ENCODE measurements around the gene PLSCR3. TPM values are rescaled to one million over a fixed set of nuclear protein-coding genes. Genes with fewer than 3 reads are reported as not detected.

The PLSCR3 gene
- total RNA-seq, 6 experiments from 2014 or later, result 5.5 to 8.9 (median 6.4) TPM

GRCh38 chr17:7384489-7385081 lies 9.7 kb downstream of the PLSCR3 start:
- Histone ChIP-seq H3K27me3 (no peaks in the 10 kb centered on the region), H3K9me3 (no peaks in the 10 kb centered on the region), H3K4me3 (peak overlapping the region in 2 of 3 donors; percentile 16 to 42), H3K36me3 (peaks cover 0 to 11% (median 0%) of the 10 kb centered on the region in 4 donors), H3K27ac (no peak overlapping the region), H3K4me1 (peaks cover 0 to 10% (median 0%) of the 10 kb centered on the region in 4 donors)
- no peak for ATAC-seq
- DNase-seq, result no peak
- 90% methylated on average over 6 of the region's 23 CpGs for WGBS (ENCODE audit: insufficient coverage, low coverage, low lambda C conversion rate, missing lambda C conversion rate)
- TF ChIP-seq POLR2A (IDR thresholded peaks at IDR 0.05), result no peak
- TF ChIP-seq, protein P1, sequence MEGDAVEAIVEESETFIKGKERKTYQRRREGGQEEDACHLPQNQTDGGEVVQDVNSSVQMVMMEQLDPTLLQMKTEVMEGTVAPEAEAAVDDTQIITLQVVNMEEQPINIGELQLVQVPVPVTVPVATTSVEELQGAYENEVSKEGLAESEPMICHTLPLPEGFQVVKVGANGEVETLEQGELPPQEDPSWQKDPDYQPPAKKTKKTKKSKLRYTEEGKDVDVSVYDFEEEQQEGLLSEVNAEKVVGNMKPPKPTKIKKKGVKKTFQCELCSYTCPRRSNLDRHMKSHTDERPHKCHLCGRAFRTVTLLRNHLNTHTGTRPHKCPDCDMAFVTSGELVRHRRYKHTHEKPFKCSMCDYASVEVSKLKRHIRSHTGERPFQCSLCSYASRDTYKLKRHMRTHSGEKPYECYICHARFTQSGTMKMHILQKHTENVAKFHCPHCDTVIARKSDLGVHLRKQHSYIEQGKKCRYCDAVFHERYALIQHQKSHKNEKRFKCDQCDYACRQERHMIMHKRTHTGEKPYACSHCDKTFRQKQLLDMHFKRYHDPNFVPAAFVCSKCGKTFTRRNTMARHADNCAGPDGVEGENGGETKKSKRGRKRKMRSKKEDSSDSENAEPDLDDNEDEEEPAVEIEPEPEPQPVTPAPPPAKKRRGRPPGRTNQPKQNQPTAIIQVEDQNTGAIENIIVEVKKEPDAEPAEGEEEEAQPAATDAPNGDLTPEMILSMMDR (IDR thresholded peaks at IDR 0.05), result no peak
- intact Hi-C loops (cut with DNase I), result no loop called here

DNA sequence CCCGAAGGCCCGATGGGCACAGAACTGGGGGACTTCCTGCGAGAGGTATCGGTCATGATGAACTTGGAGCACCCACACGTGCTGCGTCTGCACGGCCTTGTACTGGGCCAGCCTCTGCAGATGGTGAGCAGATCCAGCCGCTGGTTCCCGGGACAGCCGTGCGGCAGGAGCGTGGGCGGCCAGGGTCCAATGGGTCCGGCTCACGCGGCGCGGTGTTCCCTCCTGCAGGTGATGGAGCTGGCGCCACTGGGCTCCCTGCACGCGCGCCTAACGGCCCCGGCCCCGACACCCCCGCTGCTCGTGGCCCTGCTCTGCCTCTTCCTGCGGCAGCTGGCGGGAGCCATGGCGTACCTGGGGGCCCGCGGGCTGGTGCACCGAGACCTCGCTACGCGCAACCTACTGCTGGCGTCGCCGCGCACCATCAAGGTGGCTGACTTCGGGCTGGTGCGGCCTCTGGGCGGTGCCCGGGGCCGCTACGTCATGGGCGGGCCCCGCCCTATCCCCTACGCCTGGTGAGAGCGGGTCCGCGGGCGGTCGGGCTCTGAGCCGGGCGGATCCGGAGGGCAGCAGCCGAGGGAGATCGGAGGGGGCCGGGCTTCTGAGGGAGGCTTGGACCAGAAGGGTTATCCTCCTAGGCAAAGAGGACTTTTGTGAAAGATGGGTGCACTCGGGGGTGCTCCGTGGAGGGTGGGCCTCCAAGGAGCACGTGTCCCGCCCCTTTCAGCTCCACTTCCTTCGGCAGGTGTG lies 10.4 kb downstream of the PLSCR3 start:
- WGBS (ENCODE audit: insufficient coverage, low coverage, low lambda C conversion rate, missing lambda C conversion rate), result no CpG with 5 or more reads among the region's 65 CpGs
- Histone ChIP-seq H3K4me3 (peak overlapping the region; percentile 16 to 42 (median 18)), H3K36me3 (peaks cover 0 to 8% (median 0%) of the 10 kb centered on the region in 4 donors), H3K4me1 (peaks cover 0 to 10% (median 0%) of the 10 kb centered on the region in 4 donors), H3K27me3 (no peaks in the 10 kb centered on the region), H3K9me3 (no peaks in the 10 kb centered on the region), H3K27ac (no peak overlapping the region)
- peak; percentile 16 to 47 (median 34) for ATAC-seq
- TF ChIP-seq, protein P1 (IDR thresholded peaks at IDR 0.05), result no peak
- TF ChIP-seq POLR2A (IDR thresholded peaks at IDR 0.05), result no peak
- no peak for DNase-seq
- intact Hi-C loops (cut with DNase I), result no loop called here

DNA sequence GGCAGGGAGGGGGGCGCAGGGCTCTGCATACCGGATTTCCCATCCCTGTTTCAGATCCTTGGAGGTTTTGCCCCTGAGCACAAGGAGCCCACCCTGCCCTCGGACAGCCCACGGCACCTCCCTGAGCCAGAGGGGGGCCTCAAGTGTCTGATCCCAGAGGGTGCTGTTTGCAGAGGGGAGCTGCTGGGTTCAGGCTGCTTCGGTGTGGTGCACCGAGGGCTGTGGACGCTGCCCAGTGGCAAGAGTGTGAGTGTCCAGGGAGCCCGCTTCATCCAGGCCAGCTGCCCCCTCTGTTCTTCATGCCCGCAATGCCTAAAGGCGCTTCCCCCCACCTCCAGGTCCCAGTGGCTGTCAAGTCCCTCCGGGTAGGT lies 11.0 kb downstream of the PLSCR3 start:
- H3K4me1 ChIP-seq, result peaks cover 0 to 10% (median 0%) of the 10 kb centered on the region in 4 donors
- H3K36me3 ChIP-seq, result peaks cover 0 to 2% (median 0%) of the 10 kb centered on the region in 4 donors
- H3K27ac ChIP-seq, result no peak overlapping the region
- no peaks in the 10 kb centered on the region for H3K27me3 ChIP-seq
- H3K4me3 ChIP-seq, result no peak overlapping the region
- ATAC-seq (no peak), DNase-seq (no peak)
- 92% methylated on average over 2 of the region's 11 CpGs for WGBS (ENCODE audit: insufficient coverage, low coverage, low lambda C conversion rate, missing lambda C conversion rate)
- no peaks in the 10 kb centered on the region for H3K9me3 ChIP-seq
- intact Hi-C loops (cut with DNase I), result no loop called here
- TF ChIP-seq, protein P1 (IDR thresholded peaks at IDR 0.05), result no peak
- TF ChIP-seq POLR2A (IDR thresholded peaks at IDR 0.05), result no peak

GRCh38 chr17:7382901-7383300 lies 11.4 kb downstream of the PLSCR3 start:
- H3K36me3 ChIP-seq, result no peaks in the 10 kb centered on the region
- 77% methylated on average over 3 of the region's 10 CpGs for WGBS (ENCODE audit: insufficient coverage, low coverage, low lambda C conversion rate, missing lambda C conversion rate)
- no peak overlapping the region for H3K4me3 ChIP-seq
- intact Hi-C loops (cut with DNase I), result no loop called here
- TF ChIP-seq POLR2A (IDR thresholded peaks at IDR 0.05), result no peak
- TF ChIP-seq, protein P1 (IDR thresholded peaks at IDR 0.05), result no peak
- no peaks in the 10 kb centered on the region for H3K9me3 ChIP-seq
- peaks cover 0 to 10% (median 0%) of the 10 kb centered on the region in 4 donors for H3K4me1 ChIP-seq
- no peak for DNase-seq
- H3K27me3 ChIP-seq, result no peaks in the 10 kb centered on the region
- ATAC-seq, result no peak
- no peak overlapping the region for H3K27ac ChIP-seq

Data from right lobe of liver (tissue), 6 donors.